Measurements from ENCODE around the gene SLC34A1.
"Not testable (repeated sequence)": the region's sequence is repeated elsewhere in the genome, so short reads cannot be mapped to it uniquely, and the experiment has no call there.

SLC34A1 gene, protein sequence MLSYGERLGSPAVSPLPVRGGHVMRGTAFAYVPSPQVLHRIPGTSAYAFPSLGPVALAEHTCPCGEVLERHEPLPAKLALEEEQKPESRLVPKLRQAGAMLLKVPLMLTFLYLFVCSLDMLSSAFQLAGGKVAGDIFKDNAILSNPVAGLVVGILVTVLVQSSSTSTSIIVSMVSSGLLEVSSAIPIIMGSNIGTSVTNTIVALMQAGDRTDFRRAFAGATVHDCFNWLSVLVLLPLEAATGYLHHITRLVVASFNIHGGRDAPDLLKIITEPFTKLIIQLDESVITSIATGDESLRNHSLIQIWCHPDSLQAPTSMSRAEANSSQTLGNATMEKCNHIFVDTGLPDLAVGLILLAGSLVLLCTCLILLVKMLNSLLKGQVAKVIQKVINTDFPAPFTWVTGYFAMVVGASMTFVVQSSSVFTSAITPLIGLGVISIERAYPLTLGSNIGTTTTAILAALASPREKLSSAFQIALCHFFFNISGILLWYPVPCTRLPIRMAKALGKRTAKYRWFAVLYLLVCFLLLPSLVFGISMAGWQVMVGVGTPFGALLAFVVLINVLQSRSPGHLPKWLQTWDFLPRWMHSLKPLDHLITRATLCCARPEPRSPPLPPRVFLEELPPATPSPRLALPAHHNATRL

DNA sequence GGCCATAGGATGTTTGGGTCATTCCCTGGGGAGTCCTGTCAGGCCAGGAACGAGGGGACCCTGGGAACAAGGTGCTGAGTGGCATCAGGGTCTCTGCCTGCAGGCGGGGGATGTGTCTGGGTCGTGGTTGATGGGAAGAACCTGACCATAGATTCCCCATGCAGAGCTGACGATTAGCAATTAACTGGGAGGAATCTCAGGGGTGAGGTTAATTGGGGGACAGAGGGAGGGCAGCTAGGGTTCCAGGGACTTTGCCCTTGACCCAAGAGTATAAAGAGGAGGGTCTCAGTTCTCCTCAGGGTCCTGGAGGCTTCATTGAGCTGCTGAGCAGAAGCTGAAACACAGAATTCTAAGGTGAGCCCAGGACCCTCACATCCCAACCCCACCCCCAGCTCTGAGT, at the start of gene SLC34A1:
SLC34A1 (plus strand) TSS at position 301 of the 400 bp plus-strand sequence. CDS start 1,308 bp downstream, outside the sequence.
- DNase-seq, result no peak

DNA sequence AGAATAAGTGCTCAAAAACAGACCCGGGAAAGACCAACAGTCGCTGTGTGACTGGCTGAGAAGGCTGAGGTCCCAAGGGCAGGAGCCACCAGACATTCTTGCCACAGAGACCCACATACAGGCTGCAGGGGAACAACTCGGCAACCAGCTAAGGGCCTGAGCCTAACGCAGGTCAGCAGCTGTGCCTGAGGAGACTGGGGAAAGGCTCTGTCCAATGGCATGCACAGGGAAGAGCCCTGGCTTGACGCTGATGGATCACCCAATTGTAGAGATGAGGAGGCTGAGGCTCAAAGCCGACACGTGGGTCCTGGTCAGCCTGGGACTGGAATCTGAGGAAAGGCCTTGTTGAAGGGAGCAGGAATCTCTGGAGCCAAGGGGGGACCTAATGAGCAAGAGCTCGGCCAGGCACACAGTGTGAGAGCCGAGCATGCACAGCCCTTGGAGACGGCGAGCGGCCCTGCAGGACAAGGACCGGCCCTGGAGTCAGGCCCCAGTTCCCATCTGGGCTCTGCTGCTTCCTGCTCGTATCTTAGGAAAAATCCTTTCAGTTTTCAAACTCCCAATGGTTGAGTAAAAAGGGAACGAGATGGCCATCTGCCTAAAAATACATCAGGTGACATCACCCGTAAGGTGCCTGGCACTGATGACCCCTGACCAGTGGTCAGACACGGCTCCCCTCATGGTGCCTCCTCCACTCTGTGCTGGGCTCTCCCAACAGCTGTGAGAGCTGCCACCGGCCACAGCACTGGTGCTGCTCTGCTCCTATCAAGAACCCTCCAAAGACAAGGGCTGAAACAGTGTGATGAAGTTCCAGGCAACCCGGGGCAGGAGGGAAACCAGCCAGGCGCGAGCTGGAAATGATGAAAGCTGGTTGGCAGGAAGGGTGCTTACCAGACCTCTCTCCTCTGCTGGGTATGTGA, 49.2 kb upstream of the SLC34A1 start:
- DNase-seq, result no peak

DNA sequence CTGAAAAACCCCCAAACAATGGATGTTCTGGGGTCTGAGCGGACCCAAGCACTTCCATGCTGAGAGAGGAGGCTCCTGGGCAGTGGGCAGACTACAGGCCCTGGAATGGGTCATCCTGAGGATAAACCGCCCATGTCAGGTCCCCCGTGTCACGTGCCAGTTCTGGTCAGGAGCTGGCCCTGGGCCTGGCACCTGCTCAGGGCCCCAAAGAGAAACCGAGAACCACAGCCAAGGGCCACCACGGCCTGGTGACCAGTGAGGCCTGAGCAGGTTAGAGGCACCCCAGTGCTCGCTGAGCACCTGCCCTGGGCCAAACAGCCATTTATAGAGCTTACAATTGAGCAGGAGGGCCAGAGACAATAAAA, 48.6 kb upstream of the SLC34A1 start:
- DNase-seq, result no peak

DNA sequence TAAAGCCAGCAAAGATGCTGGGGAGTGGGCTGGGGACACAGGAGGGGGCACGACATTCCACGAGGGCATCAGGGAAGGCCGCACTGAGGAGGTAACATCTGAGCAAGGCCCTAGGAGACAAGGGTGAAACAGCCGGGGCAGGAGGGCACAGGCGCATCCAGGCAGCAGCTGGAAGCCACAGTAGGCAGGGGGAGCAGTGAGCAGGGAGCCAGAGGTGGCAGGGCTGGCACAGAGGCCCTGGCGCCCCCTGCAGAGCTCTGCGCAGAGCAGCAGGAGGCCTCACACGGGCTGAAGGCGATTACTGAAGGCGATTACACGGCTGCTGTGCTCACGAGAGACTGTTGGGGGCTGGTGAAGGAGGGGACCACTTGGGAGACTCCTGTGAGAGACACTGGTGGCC, 48.1 kb upstream of the SLC34A1 start:
- DNase-seq, result no peak

DNA sequence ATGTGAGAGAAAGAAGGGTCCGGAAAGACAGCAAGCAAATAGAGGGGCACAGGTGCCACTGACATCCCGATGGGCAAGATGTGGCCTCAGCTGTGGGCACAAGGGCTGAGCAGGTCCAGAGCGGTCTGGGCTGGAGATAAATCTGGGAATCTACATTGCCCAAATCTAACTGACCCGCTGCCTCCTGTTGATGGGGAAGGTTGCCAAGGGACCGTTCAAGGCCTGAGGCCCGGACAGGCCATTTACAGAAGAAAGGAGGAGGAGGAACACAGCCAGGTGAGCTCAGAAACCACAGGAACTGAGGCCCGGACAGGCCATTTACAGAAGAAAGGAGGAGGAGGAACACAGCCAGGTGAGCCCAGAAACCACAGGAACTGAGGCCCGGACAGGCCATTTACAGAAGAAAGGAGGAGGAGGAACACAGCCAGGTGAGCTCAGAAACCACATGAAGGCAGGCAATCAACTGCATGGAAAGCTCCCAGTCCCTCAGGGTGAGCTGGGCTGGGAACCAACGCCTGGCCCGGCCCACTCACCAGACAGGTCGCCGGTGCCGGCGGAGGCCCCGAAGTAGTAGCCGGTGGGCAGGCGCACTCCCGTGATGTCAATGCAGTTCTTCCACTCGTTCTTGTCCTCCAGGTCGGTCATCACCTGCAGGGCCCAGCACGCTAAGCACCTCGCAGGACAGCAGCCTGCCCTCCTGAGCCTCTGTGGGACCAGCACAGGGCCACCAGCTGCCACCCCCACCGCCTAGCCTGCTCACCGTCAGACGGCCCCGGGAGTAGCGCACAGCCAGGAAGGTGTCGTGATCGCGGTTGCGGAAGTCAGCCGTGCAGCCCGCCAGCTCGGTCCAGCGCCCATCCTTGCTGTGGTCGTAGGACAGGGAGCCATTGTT, 47.4 kb upstream of the SLC34A1 start:
- DNase-seq, result no peak

DNA sequence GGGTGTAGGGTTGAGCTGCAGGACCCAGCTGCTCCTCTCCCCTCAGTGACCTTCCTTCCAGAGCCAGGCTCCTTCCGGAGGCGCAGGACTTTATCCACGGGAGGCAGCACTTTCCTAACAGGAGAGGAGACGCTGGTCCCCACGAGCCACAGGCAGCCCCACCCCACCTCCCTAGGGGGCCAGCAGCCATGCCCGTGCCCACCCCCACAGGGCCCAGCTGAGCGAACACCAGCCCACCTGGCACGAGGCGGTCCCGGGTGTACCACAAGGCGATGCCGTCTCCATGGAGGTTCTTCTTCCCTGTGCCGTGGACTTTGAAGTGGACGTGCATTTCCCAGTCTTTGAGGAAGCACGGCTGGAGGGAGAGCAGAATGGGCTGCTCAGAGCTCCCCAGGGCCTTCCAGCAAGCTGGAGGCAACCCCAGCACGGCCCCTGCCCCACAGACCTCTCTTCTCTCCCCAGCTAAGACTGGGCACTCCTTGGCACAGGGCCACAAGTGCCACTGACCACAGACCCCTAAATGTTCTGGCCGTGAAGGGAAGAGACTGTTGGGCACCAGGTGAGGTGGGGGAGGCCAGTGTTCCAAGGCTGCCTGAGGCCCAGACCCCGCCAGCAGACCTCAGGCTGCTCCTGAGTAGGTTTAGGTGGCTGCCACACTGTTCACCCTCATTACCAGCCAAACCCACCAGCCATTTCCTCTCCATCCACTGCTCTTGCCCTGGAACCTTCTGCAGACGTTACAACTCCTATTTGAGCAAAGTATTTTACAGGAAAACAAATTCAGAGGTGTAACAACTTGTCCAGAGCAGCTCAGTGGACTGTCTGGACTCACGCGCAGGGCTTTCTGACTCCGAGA, 45.8 kb upstream of the SLC34A1 start:
- no peak for DNase-seq

DNA sequence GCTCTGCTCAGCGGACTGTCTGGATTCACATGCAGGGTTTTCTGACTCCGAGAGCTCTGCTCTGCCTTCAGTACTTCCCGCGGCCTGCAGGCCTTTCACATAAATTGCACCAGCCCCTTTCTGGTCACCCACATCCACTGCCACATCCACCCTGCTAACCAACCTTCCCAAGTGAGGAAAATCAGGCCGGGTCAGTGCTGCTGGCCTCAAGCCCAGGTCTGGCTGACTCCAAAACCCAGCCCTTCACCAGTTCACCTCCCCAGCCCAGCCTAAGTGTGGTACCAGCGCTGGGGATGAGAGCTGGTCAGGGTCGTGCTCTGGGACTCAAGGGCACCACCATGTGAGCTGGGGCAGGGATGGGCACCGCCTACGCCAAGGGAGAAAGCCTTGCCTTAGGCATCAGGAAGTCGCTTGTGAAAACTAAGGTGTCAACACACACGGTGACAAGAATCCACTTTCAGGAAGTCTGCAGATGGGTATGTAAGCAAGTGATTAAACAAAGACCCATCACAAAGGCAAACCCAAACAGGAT, 45.1 kb upstream of the SLC34A1 start:
- no peak for DNase-seq

DNA sequence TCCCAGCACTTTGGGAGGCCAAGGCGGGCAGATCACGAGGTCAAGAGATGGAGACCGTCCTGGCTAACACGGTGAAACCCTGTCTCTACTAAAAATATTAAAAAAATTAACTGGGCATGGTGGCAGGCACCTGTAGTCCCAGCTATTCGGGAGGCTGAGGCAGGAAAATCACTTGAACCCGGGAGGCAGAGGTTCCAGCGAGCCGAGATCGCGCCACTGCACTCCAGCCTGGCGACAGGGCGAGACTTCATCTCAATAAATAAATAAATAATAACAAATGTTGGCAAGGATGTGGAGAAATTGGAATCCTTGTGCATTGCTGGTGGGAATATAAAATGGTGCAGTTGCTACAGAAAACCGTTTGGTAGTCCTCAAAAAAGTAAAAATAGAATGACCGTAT, 41.2 kb upstream of the SLC34A1 start:
- DNase-seq, result not testable (repeated sequence)

DNA sequence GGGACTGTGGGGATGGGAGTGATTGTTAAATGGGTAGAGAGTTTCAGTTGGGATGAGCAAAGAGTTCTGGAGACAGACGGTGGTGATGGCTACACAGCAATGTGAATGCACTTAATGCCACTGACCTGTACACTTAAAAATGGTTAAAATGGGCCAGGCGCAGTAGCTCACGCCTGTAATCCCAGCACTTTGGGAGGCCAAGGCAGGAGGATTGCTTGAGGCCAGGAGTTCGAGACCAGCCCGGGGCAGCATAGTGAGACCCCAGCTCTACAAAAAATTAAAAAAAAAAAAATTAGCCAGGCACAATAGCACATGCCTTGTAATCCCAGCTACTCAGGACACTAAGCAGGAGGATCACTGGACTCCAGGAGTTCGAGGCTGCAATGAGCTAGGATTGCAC, 40.5 kb upstream of the SLC34A1 start:
- DNase-seq, result no peak

DNA sequence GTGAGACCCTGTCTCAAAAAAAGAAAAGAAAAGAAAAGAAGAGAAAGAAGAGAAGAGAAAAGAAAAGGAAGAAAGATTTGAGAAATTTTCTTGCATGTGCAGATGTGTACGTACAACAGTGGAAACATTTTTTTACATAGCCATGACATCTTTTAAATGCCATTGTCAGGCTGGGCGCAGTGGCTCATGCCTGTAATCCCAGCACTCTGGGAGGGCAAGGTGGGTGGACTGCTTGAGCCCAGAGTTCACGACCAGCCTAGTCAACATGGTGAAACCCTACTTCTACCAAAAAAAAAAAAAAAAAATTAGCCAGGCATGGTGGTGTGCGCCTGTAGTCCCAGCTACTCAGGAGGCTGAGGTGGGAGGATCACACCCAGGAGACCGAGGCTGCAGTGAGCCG, 39.3 kb upstream of the SLC34A1 start:
- DNase-seq, result no peak

DNA sequence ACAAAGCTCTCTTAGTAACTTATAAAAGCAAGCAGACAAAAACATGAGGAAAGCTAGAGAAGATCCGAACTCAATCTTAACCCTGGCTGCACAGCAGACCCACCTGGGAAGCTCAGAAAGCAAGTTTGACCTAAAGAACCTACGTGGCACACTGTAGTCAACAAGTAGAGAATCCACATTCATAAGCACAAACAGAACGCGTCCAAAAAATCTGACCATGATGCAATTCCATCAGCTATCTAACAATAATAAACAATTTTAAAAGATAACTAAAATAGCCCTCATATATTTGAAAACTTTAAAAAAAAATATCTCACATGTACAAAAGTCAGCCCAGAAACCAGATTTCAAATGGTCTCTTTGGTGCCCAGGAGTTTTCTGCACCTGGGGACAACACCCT, 37.4 kb upstream of the SLC34A1 start:
- no peak for DNase-seq

DNA sequence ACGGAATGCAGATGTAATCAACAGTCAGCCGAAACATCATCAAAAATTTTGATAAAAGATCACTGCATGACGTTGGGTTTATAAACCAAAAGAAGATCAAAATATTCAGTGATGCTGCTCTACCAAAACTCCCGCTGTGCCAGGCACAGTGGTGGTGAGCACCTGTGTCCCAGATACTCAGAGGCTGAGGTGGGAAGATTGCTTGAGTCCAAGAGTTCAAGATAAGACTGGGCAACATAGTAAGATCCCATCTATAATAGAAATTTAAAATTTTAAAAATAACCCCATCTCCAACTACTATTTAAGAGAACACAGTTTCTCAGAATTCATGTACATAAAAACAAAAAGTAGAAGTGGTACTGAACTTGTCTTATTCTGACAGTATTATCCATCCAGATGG, 36.5 kb upstream of the SLC34A1 start:
- DNase-seq, result no peak

DNA sequence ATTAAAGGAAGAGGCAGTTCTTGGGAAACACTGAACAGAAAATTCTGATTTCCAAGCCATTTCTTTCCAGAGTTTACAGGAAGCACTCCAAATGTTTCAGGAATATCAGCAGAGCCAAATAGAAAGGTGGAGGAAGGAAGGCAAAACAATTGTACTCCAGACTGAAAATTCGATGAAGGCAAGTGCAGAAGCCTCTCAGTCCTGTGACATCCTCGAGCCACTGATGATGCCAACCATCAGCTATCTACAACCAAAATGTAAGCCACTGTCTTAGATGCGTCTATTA, 34.9 kb upstream of the SLC34A1 start:
- no peak for DNase-seq

DNA sequence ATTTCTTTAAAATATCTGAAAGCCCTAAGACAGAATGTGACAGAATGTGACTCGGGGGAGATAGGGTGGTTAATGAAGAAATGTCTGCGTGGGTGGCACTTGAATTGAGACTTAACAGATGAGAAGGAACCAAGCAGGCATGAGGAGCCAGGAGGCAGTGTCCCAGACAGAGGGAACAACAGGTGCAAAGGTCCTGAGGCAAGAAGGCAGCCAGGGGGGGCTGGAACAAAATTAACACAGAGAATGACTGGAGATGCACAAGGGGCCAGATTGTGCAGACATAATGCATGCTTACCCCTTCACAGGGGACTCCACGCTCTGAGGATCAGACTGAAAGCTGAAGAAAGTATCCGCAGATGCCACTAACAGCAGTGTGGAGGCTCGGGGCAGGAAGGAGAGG, 34.5 kb upstream of the SLC34A1 start:
- DNase-seq, result no peak

DNA sequence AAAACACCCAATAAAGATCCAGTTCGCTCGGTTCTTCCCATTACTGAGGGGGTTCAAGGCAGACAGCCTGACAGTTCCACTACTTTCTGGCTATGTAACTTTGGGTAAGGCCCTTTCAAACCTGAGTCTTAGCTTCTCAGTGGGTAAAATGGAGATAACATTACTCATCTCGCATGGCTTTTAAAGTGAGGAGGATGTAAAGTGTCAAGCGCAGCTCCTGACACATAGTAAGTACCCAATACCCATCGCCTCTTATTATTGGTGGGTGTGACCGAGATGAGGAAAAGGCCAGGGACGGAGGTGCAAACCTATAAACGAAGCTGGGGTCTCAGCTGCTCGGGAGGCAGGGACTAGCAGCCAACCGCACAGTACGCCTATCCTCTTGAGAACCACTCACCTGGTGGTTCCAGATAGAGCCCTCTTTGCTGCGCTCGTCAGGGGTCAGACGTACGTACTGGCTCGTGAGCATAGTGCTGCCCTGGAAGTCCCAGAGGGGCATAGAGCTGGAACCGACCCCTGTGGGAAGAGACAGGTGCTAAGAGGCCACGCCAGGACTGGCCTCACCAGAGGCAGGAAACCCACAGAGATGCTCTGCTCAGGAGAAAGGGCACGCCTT, 33.4 kb upstream of the SLC34A1 start:
- no peak for DNase-seq

DNA sequence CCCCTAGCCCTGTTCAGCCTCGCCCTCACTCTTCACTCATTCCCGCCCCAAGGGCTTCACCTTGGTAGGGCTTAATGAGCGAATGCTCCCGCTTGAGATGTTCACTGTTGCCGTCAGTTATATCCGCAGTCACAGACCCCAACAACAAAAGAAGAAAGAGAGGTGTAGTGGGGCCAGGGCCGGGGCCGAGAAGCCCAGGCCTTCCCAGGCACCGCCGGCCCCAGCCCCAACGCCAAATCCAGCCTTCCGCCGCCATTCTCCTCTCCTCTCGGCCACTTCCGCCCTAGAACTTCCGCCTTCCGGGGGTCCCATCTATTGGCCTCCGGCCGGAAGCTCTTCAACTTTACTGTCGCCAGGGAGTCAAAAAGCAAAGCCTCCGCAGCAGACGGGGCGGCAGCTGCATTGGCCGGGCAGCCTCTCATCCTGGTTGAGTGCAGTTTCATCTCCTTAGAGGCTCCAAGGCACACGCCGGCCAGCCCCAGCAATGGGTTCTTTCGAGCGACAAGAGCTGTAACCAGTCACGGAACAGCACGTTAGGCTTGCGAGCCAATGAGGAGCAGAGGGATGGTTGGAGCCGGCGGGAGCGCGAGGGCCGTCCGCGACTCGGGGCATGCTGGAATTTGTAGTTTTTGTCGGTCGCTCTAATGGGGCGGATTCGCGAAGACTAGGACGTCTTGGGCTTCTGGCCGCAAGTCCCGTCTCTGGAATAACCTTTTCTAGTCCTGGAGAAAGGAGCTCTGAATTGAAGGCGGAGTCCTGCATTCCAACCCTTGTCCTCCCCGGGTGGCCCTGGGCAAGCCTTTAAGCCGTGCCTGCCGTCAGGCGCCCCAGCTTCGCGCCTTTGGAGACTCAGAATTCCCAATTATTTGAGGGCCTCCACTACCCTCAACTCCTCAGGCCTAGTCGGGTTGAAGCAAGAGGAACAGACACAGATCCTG, 32.6 kb upstream of the SLC34A1 start, which contains the start of gene LMAN2:
LMAN2 (minus strand) TSS at position 277 of the 938 bp plus-strand sequence; CDS start at position 256, 21 bp downstream.
- DNase-seq, result peak; percentile 92

DNA sequence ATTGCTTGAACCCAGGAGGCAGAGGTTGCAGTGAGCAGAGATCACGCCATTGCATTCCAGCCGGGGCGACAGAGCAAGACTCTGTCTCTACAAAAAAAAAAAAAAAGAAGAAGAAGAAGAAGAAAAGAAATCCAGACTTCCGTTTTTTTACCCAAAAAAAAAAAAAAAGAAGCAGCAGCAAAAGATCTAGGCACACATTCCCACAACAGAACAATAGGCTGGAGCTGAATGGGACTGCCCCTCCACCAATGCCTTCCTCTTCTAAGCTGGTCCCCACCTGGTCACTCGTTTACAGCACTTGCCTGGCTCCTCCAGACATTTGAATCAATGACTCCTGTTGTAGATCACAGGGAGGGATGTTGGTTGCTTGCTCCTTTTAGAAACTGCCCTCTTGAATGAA, 31.1 kb upstream of the SLC34A1 start:
- DNase-seq, result no peak

DNA sequence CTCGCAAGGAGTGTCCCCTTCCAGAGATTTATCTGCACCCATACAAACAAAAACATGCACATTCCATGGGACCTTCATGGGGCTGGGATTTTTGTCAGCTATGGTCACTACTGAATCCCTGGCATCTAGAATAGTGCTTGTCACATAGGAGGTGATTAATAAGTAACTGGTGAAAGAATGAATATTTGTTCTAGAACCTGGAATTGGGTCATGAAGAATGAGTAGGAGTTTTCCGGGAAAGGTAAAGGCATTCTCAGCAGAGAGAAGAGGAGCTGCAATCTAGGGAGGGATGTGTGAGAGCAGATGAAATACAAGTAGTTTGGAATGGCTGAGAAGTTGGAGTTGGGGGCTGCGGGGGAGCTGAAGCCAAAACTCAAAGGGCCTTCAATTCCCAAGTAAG, 30.0 kb upstream of the SLC34A1 start:
- no peak for DNase-seq

DNA sequence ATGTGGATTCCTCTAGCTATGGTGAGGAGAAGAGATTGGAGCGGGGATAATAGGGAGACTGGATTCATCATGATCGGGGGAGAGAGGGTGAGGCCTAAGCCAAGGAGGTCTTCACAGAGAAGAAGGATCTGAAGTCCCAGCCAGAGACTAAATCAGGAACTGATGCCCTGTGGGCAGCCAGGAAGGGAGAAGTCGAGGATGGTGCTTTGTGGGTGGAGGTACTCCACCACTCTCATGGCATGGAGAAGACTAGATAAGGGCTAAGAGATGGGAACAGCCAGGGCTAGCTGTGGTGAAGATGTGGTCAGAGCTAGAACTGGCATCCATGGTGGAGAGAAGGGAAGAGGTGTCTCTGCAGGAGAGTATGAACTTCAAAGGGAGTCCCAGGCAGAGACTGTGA, 29.5 kb upstream of the SLC34A1 start:
- no peak for DNase-seq
